ENCODE results near the gene MAP1S.

DNA sequence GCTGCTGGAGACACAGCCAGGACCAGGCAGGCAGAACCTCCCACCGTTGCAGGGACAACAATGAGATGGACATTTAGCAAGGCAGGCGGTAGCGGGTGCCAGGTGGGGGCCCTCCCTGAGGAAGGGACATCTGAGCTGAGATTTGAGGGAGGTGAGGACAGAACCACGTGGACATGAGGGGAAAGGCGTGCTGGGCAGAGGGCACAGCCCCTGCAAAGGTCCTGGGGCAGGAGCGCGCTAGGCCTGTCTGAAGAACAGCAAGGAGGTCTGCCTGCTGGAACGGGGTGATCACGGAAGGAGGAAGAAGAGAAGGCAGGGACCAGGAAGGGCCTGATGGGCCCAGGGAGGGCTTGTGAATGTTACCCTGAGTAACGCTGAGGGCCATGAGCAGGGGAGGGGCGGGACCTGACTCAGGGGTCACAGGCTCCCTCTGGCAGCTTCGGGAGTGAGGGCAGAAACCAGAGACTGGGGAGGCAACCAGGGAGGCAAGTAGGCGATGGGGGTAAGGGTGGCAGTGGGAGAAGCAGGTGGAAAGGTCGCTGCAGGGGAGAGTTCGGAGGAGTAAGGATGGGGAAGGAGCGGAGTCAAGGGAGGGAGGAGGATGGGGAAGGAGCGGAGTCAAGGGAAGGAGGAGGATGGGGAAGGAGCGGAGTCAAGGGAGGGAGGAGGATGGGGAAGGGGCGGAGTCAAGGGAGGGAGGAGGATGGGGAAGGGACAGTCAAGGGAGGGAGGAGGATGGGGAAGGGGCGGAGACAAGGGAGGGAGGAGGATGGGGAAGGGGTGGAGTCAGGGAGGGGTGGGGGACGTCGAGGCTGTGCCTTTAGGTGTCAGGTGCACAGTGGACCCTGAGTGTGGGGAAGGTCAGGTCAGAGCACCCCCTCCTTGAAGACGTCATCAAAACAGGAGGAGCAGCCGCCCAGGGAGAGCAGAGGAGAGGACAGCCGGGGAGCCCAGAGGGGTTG, 60.0 kb downstream of the MAP1S start:
- TF ChIP-seq, protein P1, sequence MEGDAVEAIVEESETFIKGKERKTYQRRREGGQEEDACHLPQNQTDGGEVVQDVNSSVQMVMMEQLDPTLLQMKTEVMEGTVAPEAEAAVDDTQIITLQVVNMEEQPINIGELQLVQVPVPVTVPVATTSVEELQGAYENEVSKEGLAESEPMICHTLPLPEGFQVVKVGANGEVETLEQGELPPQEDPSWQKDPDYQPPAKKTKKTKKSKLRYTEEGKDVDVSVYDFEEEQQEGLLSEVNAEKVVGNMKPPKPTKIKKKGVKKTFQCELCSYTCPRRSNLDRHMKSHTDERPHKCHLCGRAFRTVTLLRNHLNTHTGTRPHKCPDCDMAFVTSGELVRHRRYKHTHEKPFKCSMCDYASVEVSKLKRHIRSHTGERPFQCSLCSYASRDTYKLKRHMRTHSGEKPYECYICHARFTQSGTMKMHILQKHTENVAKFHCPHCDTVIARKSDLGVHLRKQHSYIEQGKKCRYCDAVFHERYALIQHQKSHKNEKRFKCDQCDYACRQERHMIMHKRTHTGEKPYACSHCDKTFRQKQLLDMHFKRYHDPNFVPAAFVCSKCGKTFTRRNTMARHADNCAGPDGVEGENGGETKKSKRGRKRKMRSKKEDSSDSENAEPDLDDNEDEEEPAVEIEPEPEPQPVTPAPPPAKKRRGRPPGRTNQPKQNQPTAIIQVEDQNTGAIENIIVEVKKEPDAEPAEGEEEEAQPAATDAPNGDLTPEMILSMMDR (IDR thresholded peaks at IDR 0.05 in 8 of 11, conservative IDR thresholded peaks at IDR 0.05 in 3 of 11): no peak
- TF ChIP-seq POLR2AphosphoS5 (IDR thresholded peaks at IDR 0.05): peak in 1 of 3 donors; percentile 25

Measured in spleen (tissue), 7 donors.